ENCODE results near the gene ACSL3. TPM values are rescaled to one million over a fixed set of nuclear protein-coding genes. Genes with fewer than 3 reads are reported as not detected.

Gene ACSL3
- total RNA-seq, 1 donor from 2014 or later: 106 TPM

GRCh38 chr2:222952204-222952603, 91.4 kb downstream of the ACSL3 start:
- no peak for DNase-seq (ENCODE audit: low spot score)
- Mint-ChIP-seq H3K9me3 (peaks cover 5% of the 10 kb centered on the region), H3K27me3 (ENCODE audit: insufficient read depth, low read depth) (no peaks in the 10 kb centered on the region), H3K4me1 (no peaks in the 10 kb centered on the region), H3K4me3 (no peak overlapping the region), H3K27ac (no peak overlapping the region), H3K36me3 (no peaks in the 10 kb centered on the region)
- Histone ChIP-seq H3F3A (ENCODE audit: low read depth) (no peaks in the 10 kb centered on the region), H3K27ac (no peak overlapping the region), H3K27me3 (no peaks in the 10 kb centered on the region), H3K4me2 (no peak overlapping the region), H2AFZ (replicated peaks) (no peak overlapping the region), H3K4me1 (no peaks in the 10 kb centered on the region), H4K20me1 (ENCODE audit: low read depth) (no peaks in the 10 kb centered on the region), H3K9ac (no peak overlapping the region), H3K9me3 (ENCODE audit: low read depth) (no peaks in the 10 kb centered on the region), H3K79me2 (ENCODE audit: low read depth) (no peaks in the 10 kb centered on the region), H3K4me3 (no peak overlapping the region), H3K36me3 (no peaks in the 10 kb centered on the region)
- no peak for TF ChIP-seq EZH2 (IDR thresholded peaks at IDR 0.05)
- no peak for TF ChIP-seq EZH2phosphoT487 (IDR thresholded peaks at IDR 0.05)
- TF ChIP-seq CTCF (IDR thresholded peaks at IDR 0.05): no peak

DNA sequence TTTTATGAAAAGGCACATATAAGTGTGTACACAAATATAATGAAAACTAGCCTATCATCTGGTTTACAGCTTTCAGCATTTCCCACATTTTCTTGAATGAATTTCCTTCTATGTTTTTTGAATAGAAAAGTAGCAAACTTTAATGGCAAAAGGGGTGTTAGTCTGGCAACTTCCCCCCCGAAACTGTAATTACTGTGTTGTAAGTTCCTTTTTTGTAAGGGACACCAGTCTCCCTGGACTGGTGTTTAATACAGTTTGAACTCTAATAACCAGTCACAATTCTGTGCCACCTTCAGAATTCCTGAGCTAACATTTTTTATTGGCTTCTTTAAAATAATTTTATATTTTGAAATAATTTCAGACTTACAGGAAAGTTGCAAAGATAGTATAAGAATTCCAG, 94.2 kb downstream of the ACSL3 start:
- H3F3A ChIP-seq (ENCODE audit: low read depth): no peaks in the 10 kb centered on the region
- H3K9ac ChIP-seq: no peak overlapping the region
- DNase-seq (ENCODE audit: low spot score): no peak
- Mint-ChIP-seq H3K4me3 (no peak overlapping the region), H3K9me3 (peaks cover 5% of the 10 kb centered on the region), H3K27ac (no peak overlapping the region), H3K4me1 (no peaks in the 10 kb centered on the region), H3K36me3 (no peaks in the 10 kb centered on the region), H3K27me3 (ENCODE audit: insufficient read depth, low read depth) (peaks cover 2% of the 10 kb centered on the region)
- H3K36me3 ChIP-seq: no peaks in the 10 kb centered on the region
- no peak overlapping the region for H3K4me2 ChIP-seq
- TF ChIP-seq CTCF (IDR thresholded peaks at IDR 0.05): no peak
- no peak for TF ChIP-seq EZH2phosphoT487 (IDR thresholded peaks at IDR 0.05)
- TF ChIP-seq EZH2 (IDR thresholded peaks at IDR 0.05): no peak
- no peaks in the 10 kb centered on the region for H3K79me2 ChIP-seq (ENCODE audit: low read depth)
- no peak overlapping the region for H3K27ac ChIP-seq
- no peaks in the 10 kb centered on the region for H4K20me1 ChIP-seq (ENCODE audit: low read depth)
- H2AFZ ChIP-seq (replicated peaks): no peak overlapping the region
- H3K4me3 ChIP-seq: no peak overlapping the region
- H3K4me1 ChIP-seq: no peaks in the 10 kb centered on the region
- no peaks in the 10 kb centered on the region for H3K9me3 ChIP-seq (ENCODE audit: low read depth)
- no peaks in the 10 kb centered on the region for H3K27me3 ChIP-seq

DNA sequence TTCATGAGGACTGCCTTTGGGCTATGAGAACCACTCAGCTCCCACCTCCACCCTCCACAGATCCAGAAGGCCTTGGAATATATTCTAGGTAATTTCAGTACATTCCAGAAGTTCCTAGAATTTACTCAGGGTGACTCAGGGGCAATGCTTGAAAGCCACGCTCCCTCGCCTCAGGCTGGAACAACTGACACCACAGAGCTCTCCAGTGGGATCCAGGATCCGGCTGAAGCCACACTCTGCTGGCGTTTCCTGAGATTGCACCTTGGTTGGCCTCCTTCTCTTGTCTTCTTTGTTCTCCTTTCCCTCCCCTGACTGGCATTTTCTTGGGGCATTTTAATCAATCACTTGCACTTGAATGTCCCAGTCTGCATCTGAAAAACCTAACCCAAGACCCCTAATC, 98.5 kb downstream of the ACSL3 start:
- H2AFZ ChIP-seq (replicated peaks): no peak overlapping the region
- H3K27ac Mint-ChIP-seq: no peak overlapping the region
- H3K27me3 Mint-ChIP-seq (ENCODE audit: insufficient read depth, low read depth): peaks cover 2% of the 10 kb centered on the region
- no peaks in the 10 kb centered on the region for H3K4me1 ChIP-seq
- H3K36me3 ChIP-seq: no peaks in the 10 kb centered on the region
- H3K4me2 ChIP-seq: no peak overlapping the region
- no peaks in the 10 kb centered on the region for H3K27me3 ChIP-seq
- no peak overlapping the region for H3K9ac ChIP-seq
- H3K36me3 Mint-ChIP-seq: no peaks in the 10 kb centered on the region
- DNase-seq (ENCODE audit: low spot score): peak; percentile 20
- H3K4me1 Mint-ChIP-seq: no peaks in the 10 kb centered on the region
- peaks cover 19% of the 10 kb centered on the region for H3K9me3 Mint-ChIP-seq
- no peak overlapping the region for H3K4me3 Mint-ChIP-seq
- H3K79me2 ChIP-seq (ENCODE audit: low read depth): no peaks in the 10 kb centered on the region
- H3K9me3 ChIP-seq (ENCODE audit: low read depth): no peaks in the 10 kb centered on the region
- no peaks in the 10 kb centered on the region for H4K20me1 ChIP-seq (ENCODE audit: low read depth)
- no peak overlapping the region for H3K27ac ChIP-seq
- no peak overlapping the region for H3K4me3 ChIP-seq
- no peaks in the 10 kb centered on the region for H3F3A ChIP-seq (ENCODE audit: low read depth)
- TF ChIP-seq EZH2 (IDR thresholded peaks at IDR 0.05): no peak
- no peak for TF ChIP-seq EZH2phosphoT487 (IDR thresholded peaks at IDR 0.05)

DNA sequence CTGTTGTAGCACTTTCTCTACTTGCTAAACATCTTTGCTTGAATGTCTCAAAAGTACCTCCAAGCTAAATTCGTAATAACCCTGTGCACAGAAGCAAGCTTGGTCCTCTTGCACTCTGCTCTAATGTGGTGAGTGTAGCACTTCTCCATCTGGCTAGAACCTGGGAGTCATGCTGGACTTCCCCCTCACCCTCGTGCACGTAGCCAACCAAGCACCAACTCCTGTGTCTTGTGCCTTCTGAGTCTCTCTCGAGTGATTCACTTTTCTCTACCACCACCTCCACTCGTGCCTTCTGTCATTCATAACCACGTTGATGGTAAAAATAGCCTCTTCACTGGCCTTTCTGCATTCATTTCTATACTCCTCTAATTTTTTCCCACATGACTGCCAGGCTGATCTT, 99.3 kb downstream of the ACSL3 start:
- Histone ChIP-seq H3K4me2 (no peak overlapping the region), H3F3A (ENCODE audit: low read depth) (no peaks in the 10 kb centered on the region), H3K27ac (no peak overlapping the region), H2AFZ (replicated peaks) (no peak overlapping the region), H3K27me3 (no peaks in the 10 kb centered on the region), H3K4me3 (no peak overlapping the region), H4K20me1 (ENCODE audit: low read depth) (no peaks in the 10 kb centered on the region), H3K9me3 (ENCODE audit: low read depth) (no peaks in the 10 kb centered on the region), H3K4me1 (no peaks in the 10 kb centered on the region), H3K9ac (no peak overlapping the region), H3K79me2 (ENCODE audit: low read depth) (no peaks in the 10 kb centered on the region), H3K36me3 (no peaks in the 10 kb centered on the region)
- H3K4me1 Mint-ChIP-seq: no peaks in the 10 kb centered on the region
- no peak overlapping the region for H3K4me3 Mint-ChIP-seq
- no peaks in the 10 kb centered on the region for H3K36me3 Mint-ChIP-seq
- H3K27ac Mint-ChIP-seq: no peak overlapping the region
- TF ChIP-seq EZH2phosphoT487 (IDR thresholded peaks at IDR 0.05): no peak
- peaks cover 2% of the 10 kb centered on the region for H3K27me3 Mint-ChIP-seq (ENCODE audit: insufficient read depth, low read depth)
- no peak for DNase-seq (ENCODE audit: low spot score)
- peaks cover 19% of the 10 kb centered on the region for H3K9me3 Mint-ChIP-seq
